Erythroblast (primary cell): ENCODE data around the gene CADM4.

Experiments used
- GATA1 ChIP-seq: IDR thresholded peaks from 2 replicates; pipeline ENCODE4 v1.6.1; 2011; ENCODE audit warnings: low read depth, mild to moderate bottlenecking, control low read depth, low read length, moderate library complexity
- POLR2A ChIP-seq: IDR thresholded peaks from 2 replicates; pipeline ENCODE4 v1.6.1; 2011; ENCODE audit warnings: mild to moderate bottlenecking, low read length

DNA sequence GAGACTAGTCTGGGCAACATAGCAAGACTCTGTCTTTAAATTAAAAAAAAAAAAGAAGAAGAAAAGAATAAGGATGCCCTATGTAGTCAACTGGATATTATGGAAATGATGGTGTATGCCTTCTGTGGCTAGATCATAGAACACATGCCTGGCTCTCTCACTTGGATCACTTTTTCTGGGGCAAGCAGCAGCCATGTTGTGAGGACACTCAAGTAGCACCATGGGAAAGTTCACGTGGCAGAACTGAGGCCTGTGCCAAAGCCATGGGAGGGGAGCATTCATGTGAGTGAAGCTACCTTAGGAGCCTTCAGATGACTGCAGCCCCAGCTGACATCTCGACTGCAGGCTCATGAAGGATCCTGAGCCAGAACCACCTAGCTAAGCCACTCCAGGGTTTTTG, 18.4 kb upstream of the CADM4 start:
- TF ChIP-seq POLR2A, result no peak
- no peak for TF ChIP-seq GATA1
